ENCODE measurements around the gene CCDC6.
"Not testable (repeated sequence)": the region's sequence is repeated elsewhere in the genome, so short reads cannot be mapped to it uniquely, and the experiment has no call there.

Gene CCDC6

GRCh38 chr10:59906417-59907202 lies at the start of gene CCDC6:
Gene CCDC6 (minus strand): TSS chr10:59906556. CDS start chr10:59906424, 132 bp downstream.
- DNase-seq (ENCODE audit: low read depth in 1 of 2, low spot score in 1 of 2) = peak; percentile 81 to 89

GRCh38 chr10:59954296-59954695 lies 47.9 kb upstream of the CCDC6 start:
- no peak for DNase-seq (ENCODE audit: low read depth in 1 of 2, low spot score in 1 of 2)

- DNase-seq (ENCODE audit: low read depth in 1 of 2, low spot score in 1 of 2) = not testable (repeated sequence)
Observed at GRCh38 chr10:59953711-59954110, 47.4 kb upstream of the CCDC6 start.

GRCh38 chr10:59950105-59950504 lies 43.7 kb upstream of the CCDC6 start:
- DNase-seq (ENCODE audit: low read depth in 1 of 2, low spot score in 1 of 2) = no peak

- DNase-seq (ENCODE audit: low read depth in 1 of 2, low spot score in 1 of 2) = no peak
Observed at GRCh38 chr10:59949608-59950007, 43.3 kb upstream of the CCDC6 start.

GRCh38 chr10:59945991-59946390 lies 39.6 kb upstream of the CCDC6 start:
- no peak for DNase-seq (ENCODE audit: low read depth in 1 of 2, low spot score in 1 of 2)

GRCh38 chr10:59945590-59945989 lies 39.2 kb upstream of the CCDC6 start:
- no peak for DNase-seq (ENCODE audit: low read depth in 1 of 2, low spot score in 1 of 2)

GRCh38 chr10:59944339-59944935 lies 38.1 kb upstream of the CCDC6 start:
- no peak for DNase-seq (ENCODE audit: low read depth in 1 of 2, low spot score in 1 of 2)

- DNase-seq (ENCODE audit: low read depth in 1 of 2, low spot score in 1 of 2) = no peak
Observed at GRCh38 chr10:59942556-59942955, 36.2 kb upstream of the CCDC6 start.

- DNase-seq (ENCODE audit: low read depth in 1 of 2, low spot score in 1 of 2) = no peak
Observed at GRCh38 chr10:59937720-59938119, 31.4 kb upstream of the CCDC6 start.

- no peak for DNase-seq (ENCODE audit: low read depth in 1 of 2, low spot score in 1 of 2)
Observed at GRCh38 chr10:59934701-59935100, 28.3 kb upstream of the CCDC6 start.

GRCh38 chr10:59930788-59931521 lies 24.6 kb upstream of the CCDC6 start:
- not testable (repeated sequence) for DNase-seq (ENCODE audit: low read depth in 1 of 2, low spot score in 1 of 2)

GRCh38 chr10:59926086-59926485 lies 19.7 kb upstream of the CCDC6 start:
- DNase-seq (ENCODE audit: low read depth in 1 of 2, low spot score in 1 of 2) = no peak

GRCh38 chr10:59922907-59923306 lies 16.6 kb upstream of the CCDC6 start:
- no peak for DNase-seq (ENCODE audit: low read depth in 1 of 2, low spot score in 1 of 2)

GRCh38 chr10:59917922-59918321 lies 11.6 kb upstream of the CCDC6 start:
- DNase-seq (ENCODE audit: low read depth in 1 of 2, low spot score in 1 of 2) = no peak

GRCh38 chr10:59913547-59914237 lies 7.3 kb upstream of the CCDC6 start:
- DNase-seq (ENCODE audit: low read depth in 1 of 2, low spot score in 1 of 2) = no peak

- no peak for DNase-seq (ENCODE audit: low read depth in 1 of 2, low spot score in 1 of 2)
Observed at GRCh38 chr10:59910867-59911266, 4.5 kb upstream of the CCDC6 start.

GRCh38 chr10:59909815-59910214 lies 3.5 kb upstream of the CCDC6 start:
- no peak for DNase-seq (ENCODE audit: low read depth in 1 of 2, low spot score in 1 of 2)

- DNase-seq (ENCODE audit: low read depth in 1 of 2, low spot score in 1 of 2) = no peak
Observed at GRCh38 chr10:59908808-59909143, 2.4 kb upstream of the CCDC6 start.

GRCh38 chr10:59907918-59908807 lies 1.8 kb upstream of the CCDC6 start:
- no peak for DNase-seq (ENCODE audit: low read depth in 1 of 2, low spot score in 1 of 2)

GRCh38 chr10:59907537-59907917 lies 1.2 kb upstream of the CCDC6 start:
- no peak for DNase-seq (ENCODE audit: low read depth in 1 of 2, low spot score in 1 of 2)

Data from stimulated activated CD4-positive, alpha-beta T cell treated with anti-CD3 and anti-CD28 coated beads, Interleukin-15, amount 100 ng/mL, for 1 hour (primary cell).